NCI-H146 treated with DMSO at 0.1 percent for 48 hours (cell line): Measurements from ENCODE around the gene GAL3ST2.

Experiments used
- DNase-seq: peaks from one replicate; lab custom pipeline; 2025; ENCODE audit not compliant: unreplicated experiment; lab: John Stamatoyannopoulos, UW

The GAL3ST2 gene

DNA sequence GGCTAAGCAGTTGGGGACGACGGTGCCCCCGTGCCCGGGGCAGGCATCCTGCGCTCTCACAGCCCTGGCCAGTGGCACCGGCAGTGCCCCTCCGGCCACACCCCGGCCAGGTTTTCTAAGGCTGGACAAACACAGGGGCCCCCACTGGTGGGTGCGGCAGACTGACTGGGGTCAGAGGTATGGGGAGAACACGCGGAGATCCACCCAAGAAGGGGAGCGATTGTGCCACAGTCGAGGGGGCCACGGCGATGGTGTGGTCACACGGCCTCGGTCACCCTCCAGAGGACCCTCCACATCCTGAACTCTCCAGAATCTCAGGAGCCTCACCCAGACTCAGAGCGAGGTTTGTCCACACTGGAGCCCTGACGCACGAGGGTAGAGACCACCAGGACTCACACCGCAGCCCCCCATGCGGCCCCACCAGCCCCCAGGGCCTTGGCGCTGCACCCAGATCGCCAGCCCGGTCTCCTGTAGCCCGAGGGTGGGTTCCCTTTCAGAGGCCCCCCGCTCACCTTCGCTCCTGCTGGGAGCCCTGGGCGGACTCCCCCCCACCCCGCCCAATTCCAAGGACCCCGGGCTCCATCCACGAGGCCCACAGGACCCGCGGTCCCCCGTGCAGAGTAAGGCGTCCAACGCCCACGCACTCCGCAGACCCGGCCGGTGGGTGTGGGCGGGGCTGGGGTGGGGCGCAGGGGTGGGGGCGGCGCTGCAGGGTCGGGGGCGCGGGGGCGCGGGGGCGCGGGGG is 66.9 kb downstream of the GAL3ST2 start:
- no peak for DNase-seq

DNA sequence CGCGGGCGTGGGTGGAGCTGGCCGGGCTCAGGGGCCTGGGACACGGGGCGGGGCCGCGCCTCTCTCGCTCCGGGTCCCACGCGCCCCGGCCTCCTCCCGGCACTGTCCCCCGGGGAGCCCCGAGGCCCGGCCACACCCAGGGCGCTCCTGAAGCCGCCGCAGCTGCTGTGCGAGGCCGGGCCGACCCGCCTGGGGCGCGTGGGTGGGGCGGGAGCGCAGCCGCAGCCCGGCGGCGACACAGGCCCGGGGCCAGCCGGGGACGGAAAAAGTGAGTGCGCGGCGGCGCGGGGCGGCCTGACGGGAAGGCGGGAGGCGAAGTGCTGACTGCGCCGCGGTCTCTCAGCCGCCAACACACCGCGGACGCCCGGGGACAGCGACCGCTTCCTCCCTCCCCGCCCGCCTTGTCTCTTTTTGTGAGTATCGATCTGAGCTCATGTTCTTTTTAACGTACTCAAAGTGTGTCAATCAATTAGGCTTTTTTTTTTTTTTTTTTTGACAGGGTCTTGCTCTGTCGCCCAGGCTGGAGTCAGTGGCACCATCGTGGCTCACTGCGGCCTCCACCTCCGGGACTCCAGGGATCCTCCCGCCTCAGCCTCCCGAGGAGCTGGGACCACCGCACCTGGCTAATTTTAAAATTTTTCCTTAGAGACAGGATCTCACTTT is 67.6 kb downstream of the GAL3ST2 start:
- no peak for DNase-seq

DNA sequence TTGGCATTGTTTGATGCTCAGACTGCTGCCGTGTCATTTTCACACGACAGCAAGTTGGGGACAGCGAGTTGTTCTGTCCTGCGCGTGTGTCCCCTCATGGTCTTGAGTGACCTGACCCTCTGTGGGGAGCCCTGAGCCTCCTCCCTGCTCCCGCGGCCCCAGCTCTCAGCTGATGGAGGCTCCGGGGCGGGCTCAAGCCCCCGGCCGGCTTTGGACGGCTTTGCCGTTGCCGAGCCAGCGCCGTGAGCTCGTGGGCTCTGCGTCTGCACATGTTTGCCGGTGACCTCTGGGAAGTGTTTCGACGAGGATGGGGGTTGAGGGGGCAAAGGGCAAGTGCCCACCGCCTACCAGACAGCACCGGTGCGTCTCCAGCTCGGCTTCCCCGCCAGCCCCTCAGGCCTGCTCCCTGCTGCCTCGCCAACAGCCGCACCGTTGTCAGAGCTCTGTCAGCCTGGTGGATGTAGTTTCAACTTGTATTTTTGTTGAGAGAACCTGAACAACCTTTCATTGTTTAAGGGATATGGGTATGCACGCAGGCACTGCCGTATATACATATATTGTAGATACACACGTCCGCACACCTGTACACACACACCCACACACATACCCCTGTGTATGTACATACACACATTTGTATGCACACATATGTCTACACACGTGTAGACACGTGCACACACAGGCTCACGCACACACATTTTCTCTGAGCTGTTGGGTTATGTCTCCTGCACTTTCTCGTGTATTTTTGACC is 68.4 kb downstream of the GAL3ST2 start:
- DNase-seq: no peak

DNA sequence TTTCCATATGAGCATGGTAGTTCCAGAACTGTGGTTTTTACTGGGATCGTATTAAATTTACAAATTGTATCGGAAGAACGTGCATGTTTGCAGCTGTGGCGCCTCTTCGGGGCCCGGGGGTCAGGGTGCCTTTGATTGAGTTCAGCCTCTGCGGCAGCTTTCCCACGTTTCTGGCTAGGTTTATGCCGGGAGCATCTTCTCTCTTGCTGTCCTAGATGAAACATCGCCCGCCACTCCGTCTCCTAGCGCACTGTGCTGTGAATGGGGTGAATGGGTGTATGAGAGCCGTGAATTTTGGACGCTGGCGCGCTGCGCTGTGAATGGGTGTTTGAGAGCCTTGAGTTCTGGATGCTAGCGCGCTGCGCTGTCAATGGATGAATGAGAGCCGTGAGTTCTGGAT is 69.8 kb downstream of the GAL3ST2 start:
- DNase-seq: no peak

DNA sequence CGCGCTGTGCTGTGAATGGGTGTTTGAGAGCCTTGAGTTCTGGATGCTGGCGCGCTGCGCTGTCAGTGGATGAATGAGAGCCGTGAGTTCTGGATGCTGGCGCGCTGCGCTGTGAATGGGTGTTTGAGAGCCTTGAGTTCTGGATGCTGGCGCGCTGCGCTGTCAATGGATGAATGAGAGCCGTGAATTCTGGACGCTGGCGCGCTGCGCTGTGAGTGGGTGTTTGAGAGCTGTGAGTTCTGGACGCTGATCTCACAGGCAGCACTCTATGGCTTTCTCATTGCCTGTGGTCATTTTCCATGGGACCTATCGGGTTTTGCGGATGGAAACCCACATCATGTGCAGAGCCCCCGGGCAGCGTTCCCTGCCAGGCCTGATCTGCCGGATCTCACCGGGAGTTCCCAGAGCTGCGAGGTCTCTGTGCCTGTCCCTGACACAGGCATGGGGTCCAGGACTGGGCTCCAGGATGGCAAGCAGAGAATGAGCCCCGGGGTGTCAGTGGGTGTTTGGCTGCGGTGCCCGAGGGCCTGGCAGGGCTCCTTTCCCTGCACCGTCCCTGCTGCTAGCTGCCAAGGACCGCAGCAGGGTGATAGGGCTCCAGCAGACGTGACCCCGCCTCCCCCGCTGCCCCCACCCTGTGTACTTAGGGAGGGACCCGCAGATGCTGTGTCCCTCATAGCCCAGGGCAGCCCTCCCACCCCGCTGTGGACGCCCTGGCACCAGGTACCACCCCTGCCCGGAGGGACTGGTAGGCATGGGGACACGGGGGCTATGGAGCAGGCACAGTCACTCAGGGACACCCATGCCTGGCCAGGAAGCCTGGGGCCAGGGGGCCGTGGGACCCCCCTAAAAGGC is 72.4 kb downstream of the GAL3ST2 start:
- no peak for DNase-seq

DNA sequence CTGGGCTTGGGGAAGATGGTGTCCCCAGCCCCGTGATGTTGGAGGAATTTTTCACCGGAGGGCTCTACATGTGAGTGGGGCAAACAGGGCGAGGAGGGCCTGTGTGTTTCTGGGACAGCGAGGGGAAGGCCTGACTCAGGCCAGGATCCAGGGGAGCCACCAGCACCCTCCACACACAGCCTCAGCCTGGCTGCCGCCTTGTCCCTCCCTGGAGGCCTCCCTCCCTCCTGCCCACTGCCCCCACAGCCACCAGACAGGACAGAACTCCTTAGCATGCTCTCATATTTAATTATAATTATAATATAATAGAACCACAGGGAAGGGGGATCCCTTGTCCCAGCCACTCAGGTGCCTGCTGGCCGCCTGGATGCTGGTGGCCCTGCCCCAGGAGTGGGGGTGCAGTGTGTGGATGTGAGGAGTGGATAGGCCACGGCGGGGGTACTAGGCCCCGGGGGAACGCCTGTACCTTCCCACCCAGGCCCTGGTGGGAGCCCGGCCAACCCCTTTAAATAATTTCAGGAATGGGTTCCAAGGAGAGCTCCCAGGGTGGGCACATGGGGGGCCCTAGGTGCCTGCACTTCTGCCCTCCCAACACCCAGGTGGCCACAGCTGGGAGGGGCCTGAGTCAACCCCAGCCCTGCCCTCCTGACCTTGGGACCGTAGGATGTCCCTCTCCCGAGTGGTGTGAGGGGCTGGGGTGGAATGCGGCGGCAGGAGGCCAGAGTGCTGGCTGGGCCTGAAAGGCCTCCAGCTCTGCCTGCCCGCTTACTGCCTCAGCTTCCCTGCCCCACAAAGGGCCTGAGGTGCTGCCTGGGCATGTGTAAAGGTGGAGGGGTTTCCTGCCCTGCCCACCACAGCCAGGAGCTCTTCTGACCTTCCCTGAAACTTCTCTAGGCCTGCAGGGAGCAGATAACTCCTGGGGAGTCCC is 73.3 kb downstream of the GAL3ST2 start:
- no peak for DNase-seq

DNA sequence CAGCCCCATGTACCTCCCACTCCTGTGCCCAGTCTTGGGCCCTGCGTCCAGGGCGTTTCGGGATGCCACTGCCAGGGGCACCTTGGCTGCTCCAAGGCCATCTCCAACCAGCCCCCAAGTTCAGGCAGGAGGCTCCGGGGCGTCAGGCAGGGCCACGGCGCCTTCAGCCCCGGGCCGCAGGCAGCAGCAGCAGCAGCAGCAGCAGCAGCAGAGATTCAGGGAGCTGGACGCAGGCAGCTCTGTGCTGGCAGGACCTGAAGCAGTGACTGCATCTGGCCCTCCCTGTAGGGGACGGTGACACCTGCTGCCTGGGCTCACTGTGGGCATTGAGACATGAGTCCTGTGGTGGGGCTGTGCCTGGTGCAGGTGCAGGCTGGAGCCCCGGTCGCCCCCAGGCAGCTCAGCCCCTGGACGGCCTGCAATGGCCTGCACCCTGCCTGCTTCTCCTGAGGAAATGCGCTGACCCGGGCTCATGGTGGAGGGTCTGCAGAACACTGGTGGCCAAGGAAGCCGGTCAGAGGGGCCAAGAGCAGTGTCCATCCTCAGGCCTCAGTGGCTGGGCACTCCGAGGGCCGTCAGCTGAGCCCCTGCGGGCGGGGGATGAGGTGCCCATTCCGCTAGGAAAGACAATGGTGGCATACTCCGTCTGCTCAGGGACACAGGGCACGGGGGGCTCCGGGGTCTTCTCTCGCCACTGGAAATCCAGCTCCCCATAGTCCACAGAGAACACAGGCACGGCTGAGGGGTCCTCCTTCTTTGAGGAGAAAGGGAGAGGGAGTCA is 74.1 kb downstream of the GAL3ST2 start:
- DNase-seq: no peak

DNA sequence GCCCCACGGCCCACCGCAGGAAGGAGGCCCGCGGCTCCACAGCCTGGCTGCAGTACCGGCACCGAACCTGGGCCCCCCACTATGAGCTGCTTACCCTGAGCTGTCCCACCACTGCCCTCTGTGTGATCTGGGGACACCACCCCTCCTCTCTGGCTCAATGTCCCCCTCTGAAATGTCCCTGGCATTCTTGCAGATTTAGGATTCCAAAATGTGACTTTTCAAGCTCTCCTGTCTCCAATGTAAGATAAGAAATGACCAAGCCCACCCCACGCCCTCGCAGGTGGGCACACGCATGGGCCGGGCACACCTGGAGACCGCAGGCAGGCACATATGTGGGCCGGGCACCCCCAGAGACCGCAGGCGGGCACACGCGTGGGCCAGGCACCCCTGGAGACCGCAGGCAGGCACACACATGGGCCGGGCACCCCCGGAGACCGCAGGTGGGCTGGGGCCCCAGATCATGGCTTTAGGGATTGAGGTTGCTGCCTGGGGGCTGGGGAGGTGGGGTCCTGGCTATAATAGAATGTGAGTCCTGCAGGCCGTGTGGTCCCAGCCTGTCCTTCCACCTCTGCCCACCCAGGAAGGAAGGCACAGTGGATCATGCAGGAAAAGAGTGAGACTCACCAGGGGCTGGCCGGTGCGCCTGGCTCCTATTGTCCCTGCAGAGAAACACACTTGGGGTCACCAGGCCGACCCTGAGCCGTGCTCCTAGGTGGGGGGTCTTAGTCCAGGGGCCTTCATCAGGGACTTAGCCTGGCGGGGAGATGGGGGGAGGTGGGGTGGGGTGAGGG is 74.9 kb downstream of the GAL3ST2 start:
- DNase-seq: no peak

DNA sequence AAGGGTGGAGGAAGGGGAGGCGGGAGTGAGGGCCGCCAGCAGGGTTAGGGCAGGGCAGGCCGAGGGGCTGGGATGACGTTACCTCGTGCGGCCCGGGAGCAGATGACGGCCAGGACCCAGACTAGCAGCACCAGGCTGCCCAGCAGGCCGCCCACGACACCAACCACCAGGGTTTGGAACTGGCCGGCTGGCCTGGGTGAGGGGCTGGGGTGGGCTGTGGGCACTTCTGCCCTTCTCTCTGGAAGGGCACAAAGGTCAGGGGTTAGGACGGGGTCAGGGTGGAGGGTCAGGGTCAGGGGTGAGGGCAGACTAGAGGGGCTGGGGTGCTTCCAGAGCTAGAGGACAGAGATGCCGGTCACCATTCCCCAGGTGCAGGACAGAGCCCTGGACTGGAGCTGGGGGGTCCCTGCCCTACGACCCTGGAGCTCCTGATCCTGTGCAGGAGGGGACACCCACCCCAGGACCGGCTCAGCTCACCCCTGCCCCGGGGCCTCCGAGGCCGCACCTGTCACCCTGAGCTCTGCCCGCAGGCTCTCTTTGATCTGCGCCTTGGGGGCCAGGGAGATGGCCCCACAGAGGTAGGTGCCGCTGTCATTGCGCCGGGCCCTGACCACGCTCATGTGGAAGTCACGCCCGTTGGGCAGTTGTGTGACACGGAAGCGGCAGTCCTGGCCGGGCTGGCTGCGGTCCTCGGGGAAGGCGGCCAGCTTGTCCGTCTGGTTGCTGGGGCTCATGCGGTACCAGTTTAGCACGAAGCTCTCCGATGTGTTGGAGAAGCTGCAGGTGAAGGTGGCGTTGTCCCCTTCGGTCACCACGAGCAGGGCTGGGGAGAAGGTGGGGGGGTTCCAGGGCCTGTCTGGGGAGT is 75.7 kb downstream of the GAL3ST2 start:
- DNase-seq: no peak

DNA sequence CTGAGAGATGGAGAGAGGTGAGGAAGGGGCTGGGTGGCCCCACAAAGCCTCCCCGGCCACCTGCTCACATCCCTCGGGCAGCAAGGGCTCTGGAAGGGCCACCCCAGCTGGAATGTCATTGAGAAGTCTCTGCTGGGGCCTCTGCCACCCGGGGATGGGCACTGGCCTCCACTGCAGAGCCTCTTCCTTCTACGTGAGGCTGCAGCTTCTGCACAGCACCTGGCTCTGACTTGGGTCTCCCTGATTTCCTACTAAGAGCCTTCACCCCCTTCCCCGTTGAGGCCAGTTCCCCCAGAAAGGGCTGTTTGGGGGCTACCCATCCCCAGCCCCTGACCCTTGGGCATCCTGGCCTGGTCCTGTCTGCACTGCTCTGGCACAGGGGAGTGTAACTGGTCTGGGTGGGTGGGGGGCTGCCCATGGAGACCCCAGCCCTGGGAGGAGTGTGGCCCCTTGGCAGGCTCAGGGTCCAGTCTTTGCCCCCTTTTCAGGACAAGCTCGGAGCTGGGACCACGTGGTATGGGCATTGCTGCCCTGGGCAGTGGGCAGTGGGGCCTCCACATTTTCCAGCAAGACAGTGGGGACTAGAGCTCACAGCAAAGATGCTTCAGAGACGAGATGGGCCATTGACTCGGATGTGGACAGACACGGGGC is 76.5 kb downstream of the GAL3ST2 start:
- DNase-seq: no peak
